ENCODE data around the gene POPDC3.

The POPDC3 gene

DNA sequence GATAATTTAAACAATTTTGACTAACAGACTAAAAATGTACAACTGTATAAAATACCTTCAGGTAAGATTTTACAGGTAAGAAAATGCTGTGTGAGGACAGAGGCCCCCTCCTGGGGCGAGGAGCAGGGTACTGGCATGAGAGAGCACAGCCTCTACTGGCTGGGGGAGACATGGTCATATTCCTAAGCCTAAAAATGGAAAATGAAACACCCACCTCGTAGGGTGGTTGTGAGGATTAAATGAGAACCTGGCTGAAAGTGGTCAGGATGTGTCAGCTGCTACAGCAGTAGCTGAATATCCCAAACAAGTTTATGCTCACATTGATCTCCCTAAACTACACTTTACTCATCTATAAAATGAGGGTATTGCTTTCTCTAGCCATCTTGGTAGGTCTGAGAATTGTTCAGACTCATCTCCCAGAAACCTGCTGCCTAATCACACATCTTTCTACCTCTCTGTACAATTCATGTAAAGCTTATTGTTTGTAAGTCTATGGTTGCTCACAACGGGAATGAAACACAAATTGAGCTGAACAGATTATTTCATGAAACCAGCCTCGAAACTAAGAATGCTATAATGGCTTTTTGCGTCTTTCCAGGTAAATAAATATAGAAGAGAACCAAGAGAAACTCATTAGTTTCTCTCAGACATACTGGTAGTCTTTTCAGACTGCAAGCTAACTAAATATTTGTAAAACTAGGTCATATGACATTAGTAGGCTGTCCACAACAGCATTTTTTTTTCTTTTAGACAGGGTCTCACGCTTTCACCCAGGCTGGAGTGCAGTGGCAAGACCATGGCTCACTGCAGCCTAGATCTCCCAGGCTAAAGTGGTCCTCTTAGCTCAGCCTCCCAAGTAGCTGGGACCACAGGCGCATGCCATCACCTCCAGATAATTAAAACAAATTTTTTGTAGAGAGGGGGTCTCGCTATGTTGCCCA is 69.6 kb downstream of the POPDC3 start:
- no peak for DNase-seq (ENCODE audit: low read depth in 2 of 2)
- H3K4me3 ChIP-seq (replicated peaks in 1 of 2; ENCODE audit: low read depth in 2 of 2, low read length in 2 of 2) = no peak overlapping the region

DNA sequence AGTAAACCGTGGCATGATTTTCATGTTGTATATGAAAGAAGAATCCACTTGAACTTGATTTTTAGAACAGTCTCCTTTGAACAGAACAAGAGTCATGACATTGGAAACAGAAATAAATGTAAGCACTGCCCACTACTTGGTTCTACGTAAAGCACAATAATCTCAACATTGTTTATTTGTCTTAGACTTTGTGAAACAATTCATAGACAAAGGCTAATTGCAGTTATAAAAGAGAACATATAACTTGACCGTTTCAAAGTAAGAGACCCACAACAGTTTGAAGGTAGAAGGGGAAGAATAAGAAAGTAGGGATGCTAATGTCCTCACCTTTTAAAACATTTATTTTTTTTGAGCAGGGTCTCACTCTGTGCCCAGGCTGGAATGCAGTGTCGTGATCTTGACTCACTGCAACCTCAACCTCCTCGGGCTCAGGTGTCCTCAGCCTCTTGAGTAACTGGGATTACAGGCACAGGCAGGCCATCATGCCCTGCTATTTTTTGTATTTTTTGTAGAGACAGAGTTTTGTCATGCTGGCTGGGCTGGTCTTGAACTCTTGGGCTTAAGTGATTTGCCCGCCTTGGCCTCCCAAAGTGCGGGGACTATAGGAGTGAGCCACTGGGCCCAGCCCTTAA is 71.1 kb downstream of the POPDC3 start:
- DNase-seq (ENCODE audit: low read depth in 2 of 2) = no peak
- H3K4me3 ChIP-seq (replicated peaks in 1 of 2; ENCODE audit: low read depth in 2 of 2, low read length in 2 of 2) = no peak overlapping the region
- TF ChIP-seq CTCF (IDR thresholded peaks at IDR 0.05; ENCODE audit: low read depth, low read length) = no peak

More for the DNA sequence above, 69.6 kb downstream of the POPDC3 start:
- no peak for TF ChIP-seq CTCF (IDR thresholded peaks at IDR 0.05; ENCODE audit: low read depth, low read length)
